ENCODE measurements around the gene DIP2C.
"Not testable (repeated sequence)": the region's sequence is repeated elsewhere in the genome, so short reads cannot be mapped to it uniquely, and the experiment has no call there.

The DIP2C gene

GRCh38 chr10:528173-529165 lies 161.0 kb downstream of the DIP2C start:
- DNase-seq: no peak

- no peak for DNase-seq
These were observed 162.1 kb downstream of the DIP2C start for GRCh38 chr10:527416-527815.

- DNase-seq: no peak
These were observed 162.7 kb downstream of the DIP2C start for GRCh38 chr10:526651-527312.

GRCh38 chr10:525565-526315 lies 163.7 kb downstream of the DIP2C start:
- no peak for DNase-seq

GRCh38 chr10:523925-524324 lies 165.5 kb downstream of the DIP2C start:
- no peak for DNase-seq

GRCh38 chr10:522350-522749 lies 167.1 kb downstream of the DIP2C start:
- no peak for DNase-seq

- DNase-seq: no peak
These were observed 167.9 kb downstream of the DIP2C start for GRCh38 chr10:521261-522250.

- no peak for DNase-seq
These were observed 169.1 kb downstream of the DIP2C start for GRCh38 chr10:520402-520787.

- DNase-seq: no peak
These were observed 169.6 kb downstream of the DIP2C start for GRCh38 chr10:519716-520401.

GRCh38 chr10:519055-519715 lies 170.3 kb downstream of the DIP2C start:
- DNase-seq: no peak

- no peak for DNase-seq
These were observed 171.5 kb downstream of the DIP2C start for GRCh38 chr10:517872-518475.

- no peak for DNase-seq
These were observed 172.1 kb downstream of the DIP2C start for GRCh38 chr10:517241-517830.

- no peak for DNase-seq
These were observed 172.7 kb downstream of the DIP2C start for GRCh38 chr10:516764-517163.

GRCh38 chr10:515674-516073 lies 173.8 kb downstream of the DIP2C start:
- DNase-seq: no peak

- DNase-seq: no peak
These were observed 175.3 kb downstream of the DIP2C start for GRCh38 chr10:514137-514671.

- DNase-seq: no peak
These were observed 176.1 kb downstream of the DIP2C start for GRCh38 chr10:513393-513792.

GRCh38 chr10:512661-513060 lies 176.8 kb downstream of the DIP2C start:
- not testable (repeated sequence) for DNase-seq

GRCh38 chr10:511849-512191 lies 177.6 kb downstream of the DIP2C start:
- no peak for DNase-seq

GRCh38 chr10:511101-511848 lies 178.2 kb downstream of the DIP2C start:
- DNase-seq: peak; percentile 80
